Stimulated activated CD8-positive, alpha-beta memory T cell treated with anti-CD3 and anti-CD28 coated beads, Interleukin-15, amount 100 ng/mL, for 24 hours (primary cell): ENCODE results near the gene NEK9.

Source experiments
- DNase-seq: peaks from one replicate; pipeline ENCODE4 v3.0.0-alpha.2; 2020; ENCODE audit warnings: low read depth

The NEK9 gene

DNA sequence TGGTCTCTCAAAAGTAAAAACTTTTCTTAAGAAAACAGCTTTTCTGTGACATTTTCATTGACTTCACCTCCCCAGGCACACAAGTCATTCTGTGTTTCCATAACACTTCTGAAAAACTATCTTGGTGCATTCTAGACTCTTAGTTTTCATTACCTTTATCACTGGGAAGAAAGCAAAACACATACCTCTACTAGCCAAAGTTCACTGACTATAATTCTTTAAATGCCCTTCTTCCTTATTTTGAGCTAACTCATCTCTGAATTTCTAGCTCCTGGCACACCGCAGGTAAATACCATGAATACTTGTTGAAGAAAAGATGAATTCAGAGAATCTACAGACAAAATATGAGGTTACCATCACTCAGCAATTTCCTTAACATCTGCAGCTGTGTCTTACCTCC lies 96.7 kb downstream of the NEK9 start:
- no peak for DNase-seq
